CD4-positive, alpha-beta T cell treated with Interferon gamma for 1 hour (primary cell): ENCODE data around the gene KRT6C.

Source experiments
- DNase-seq: peaks from one replicate; pipeline ENCODE4 v3.0.0-alpha.2; 2020

Gene KRT6C

GRCh38 chr12:52434081-52434733 lies 39.4 kb downstream of the KRT6C start, which contains the start of gene KRT75:
Gene KRT75, minus strand, starts transcription at chr12:52434371. Its CDS starts 67 bp downstream, at chr12:52434304.
- no peak for DNase-seq

DNA sequence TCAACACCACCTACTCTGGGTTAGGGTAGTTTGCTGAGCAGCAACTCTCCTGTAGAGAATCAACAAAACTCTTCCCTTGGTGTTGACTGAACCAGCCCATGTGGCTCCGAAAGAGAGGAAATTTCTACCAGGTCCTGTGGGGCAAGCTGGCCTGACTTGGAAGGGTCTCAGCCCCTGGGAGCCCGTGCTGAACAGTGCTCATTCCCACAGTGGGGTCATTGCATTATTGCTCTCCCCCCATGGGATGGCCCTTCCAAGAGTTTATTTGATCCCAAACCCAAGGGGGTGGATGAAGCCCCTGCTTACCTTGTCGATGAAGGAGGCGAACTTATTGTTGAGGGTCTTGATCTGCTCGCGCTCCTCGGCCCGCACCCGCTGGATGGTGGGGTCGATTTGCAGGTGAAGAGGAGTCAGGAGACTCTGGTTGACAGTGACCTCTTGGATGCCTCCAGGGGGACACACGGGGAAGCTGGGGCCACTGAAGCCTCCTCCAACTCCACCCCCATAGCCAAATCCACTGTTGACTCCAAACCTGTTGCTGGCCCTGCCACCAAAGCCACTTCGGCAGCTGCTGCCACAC lies 40.0 kb downstream of the KRT6C start:
- no peak for DNase-seq

- no peak for DNase-seq
These were observed 40.9 kb downstream of the KRT6C start for GRCh38 chr12:52432559-52433207.

DNA sequence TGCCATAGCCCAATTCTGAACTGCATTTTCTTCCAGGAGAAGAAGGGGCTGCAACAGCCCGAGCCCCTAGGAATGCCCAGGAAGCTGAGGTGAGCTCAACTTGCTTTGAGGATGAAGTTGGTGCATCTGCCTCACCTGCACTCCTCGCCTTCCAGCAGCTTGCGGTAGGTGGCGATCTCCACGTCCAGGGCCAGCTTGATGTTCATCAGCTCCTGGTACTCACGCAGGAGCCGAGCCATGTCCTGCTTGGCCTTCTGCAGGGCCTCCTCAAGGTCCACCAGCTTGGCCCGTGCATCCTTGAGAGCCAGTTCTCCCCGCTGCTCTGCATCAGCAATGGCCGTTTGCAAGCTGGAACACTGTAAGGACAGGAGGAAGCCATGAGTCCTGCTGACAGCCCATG lies 45.5 kb downstream of the KRT6C start:
- no peak for DNase-seq

- DNase-seq, result no peak
These were observed 46.5 kb downstream of the KRT6C start for GRCh38 chr12:52427083-52427482.

- DNase-seq, result no peak
These were observed 47.6 kb downstream of the KRT6C start for GRCh38 chr12:52426034-52426433.

DNA sequence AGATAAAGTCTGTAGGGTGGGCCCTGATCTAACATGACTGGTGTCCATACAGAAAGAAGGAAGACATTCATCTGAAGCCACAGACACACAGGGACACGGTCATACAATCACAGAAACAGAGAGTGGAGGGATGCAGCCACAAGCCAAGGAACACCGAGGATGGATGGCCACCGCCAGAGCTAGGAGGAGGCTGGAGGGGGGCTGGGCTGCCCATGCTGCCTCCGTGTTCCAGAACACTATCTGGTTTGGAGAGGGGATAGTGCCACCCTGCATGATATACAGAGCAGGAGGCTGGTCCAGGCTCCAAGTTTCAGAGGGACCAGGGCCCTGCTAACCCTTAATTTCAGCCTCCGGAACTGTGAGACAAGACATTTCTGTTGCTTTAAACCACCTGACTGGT lies 48.1 kb downstream of the KRT6C start:
- no peak for DNase-seq

- no peak for DNase-seq
These were observed 49.7 kb downstream of the KRT6C start for GRCh38 chr12:52423661-52424500.

- DNase-seq, result no peak
These were observed 50.6 kb downstream of the KRT6C start for GRCh38 chr12:52423035-52423434.

DNA sequence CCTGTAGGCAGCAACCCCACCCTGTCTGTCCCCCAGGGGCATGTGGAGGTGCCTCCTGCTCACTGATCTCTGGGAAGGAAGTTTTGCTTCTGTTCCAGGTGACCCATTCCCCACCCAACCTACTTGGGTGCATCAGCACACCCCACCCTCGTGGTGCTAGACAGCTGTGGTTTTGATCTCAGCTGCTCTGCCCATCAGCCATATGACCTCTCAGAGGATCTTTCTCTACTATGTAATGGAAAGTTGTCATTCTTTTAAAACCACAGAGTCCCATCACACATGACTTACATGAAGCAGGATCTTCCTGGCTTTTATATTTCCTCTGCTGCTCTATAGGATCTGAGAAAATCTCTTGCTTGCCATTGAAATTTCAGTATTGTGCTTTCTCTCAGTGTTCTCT lies 53.9 kb downstream of the KRT6C start:
- DNase-seq, result no peak

DNA sequence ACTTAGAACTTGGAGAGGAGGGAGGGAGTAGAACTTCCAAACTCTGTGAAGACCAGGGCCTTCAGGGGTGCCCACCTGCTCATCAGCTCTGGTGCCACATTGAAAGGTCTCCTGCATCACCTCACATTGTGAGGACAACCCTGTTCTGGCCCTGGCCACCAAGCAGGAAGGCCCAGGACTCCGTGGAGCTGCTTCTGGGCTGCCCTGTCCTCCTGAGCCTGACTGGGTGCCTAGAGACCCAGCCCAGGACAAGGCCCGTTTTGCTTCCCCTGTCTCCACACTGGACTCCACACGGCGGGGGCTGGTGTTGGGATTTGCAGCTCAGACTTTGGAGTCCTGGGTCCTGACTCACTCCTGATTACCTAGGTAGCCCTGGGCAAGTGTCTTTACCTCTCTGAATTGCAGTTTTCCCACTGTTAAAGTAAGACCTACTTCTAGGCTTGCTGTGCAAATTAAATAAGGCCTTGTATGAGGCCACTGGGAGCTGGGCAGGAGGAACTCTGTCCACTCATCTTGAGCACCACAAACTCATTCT lies 55.0 kb downstream of the KRT6C start:
- DNase-seq, result no peak
